Measurements from ENCODE around the gene LRAT. TPM values are rescaled to one million over a fixed set of nuclear protein-coding genes. Genes with fewer than 3 reads are reported as not detected.

LRAT gene
- total RNA-seq, 1 donor from 2014 or later, result 0.20 TPM

DNA sequence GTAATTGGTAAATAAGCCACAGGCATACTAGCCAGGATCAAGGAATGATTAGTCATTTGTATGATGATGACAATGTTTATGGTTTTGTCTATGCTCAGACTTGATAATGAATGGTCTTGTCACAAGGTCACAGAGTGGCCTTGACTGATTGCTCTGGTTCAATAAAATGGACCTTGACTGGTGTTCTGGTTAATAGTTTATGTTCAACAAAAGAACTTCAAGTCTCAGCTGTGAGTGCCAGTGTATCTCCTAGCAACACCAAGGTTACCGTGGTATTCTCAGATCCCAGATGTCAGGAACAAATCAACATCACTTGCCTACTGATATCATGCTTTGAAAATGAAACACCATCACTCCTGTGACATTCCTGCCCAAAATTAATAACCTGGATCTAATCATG is 16.3 kb upstream of the LRAT start:
- no peak for DNase-seq
- TF ChIP-seq, protein P1, sequence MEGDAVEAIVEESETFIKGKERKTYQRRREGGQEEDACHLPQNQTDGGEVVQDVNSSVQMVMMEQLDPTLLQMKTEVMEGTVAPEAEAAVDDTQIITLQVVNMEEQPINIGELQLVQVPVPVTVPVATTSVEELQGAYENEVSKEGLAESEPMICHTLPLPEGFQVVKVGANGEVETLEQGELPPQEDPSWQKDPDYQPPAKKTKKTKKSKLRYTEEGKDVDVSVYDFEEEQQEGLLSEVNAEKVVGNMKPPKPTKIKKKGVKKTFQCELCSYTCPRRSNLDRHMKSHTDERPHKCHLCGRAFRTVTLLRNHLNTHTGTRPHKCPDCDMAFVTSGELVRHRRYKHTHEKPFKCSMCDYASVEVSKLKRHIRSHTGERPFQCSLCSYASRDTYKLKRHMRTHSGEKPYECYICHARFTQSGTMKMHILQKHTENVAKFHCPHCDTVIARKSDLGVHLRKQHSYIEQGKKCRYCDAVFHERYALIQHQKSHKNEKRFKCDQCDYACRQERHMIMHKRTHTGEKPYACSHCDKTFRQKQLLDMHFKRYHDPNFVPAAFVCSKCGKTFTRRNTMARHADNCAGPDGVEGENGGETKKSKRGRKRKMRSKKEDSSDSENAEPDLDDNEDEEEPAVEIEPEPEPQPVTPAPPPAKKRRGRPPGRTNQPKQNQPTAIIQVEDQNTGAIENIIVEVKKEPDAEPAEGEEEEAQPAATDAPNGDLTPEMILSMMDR (IDR thresholded peaks at IDR 0.05; ENCODE audit: partially characterized antibody, unreplicated experiment), result no peak
- Mint-ChIP-seq H3K27me3 (ENCODE audit: unreplicated experiment) (peaks cover 2% of the 10 kb centered on the region), H3K27ac (ENCODE audit: unreplicated experiment) (no peak overlapping the region), H3K36me3 (ENCODE audit: unreplicated experiment) (no peaks in the 10 kb centered on the region), H3K9me3 (ENCODE audit: unreplicated experiment) (no peaks in the 10 kb centered on the region), H3K4me3 (ENCODE audit: unreplicated experiment) (no peak overlapping the region), H3K4me1 (ENCODE audit: low read depth, unreplicated experiment) (no peaks in the 10 kb centered on the region)

DNA sequence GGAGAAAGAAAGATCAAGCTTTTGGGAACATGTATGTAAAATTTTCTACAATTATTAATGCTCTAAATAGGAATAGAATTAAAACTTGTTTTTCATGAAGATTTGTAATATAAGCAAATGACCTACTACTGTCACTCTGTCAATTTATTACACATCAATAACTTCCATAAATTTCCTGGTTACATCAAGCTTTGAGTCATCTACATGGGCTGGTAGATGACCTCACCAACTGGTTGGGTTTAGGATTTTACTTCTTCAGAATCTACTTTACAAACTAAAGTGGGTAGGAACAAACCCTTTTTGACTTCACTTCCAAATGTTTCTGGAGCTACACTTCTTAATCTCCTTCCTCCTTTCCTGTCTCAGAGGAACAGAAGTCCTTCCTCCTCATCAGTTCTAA is 12.0 kb upstream of the LRAT start:
- DNase-seq, result no peak
- no peaks in the 10 kb centered on the region for H3K36me3 Mint-ChIP-seq (ENCODE audit: unreplicated experiment)
- no peaks in the 10 kb centered on the region for H3K27me3 Mint-ChIP-seq (ENCODE audit: unreplicated experiment)
- H3K9me3 Mint-ChIP-seq (ENCODE audit: unreplicated experiment), result no peaks in the 10 kb centered on the region
- no peak overlapping the region for H3K27ac Mint-ChIP-seq (ENCODE audit: unreplicated experiment)
- TF ChIP-seq, protein P1 (IDR thresholded peaks at IDR 0.05; ENCODE audit: partially characterized antibody, unreplicated experiment), result no peak
- H3K4me3 Mint-ChIP-seq (ENCODE audit: unreplicated experiment), result no peak overlapping the region
- no peaks in the 10 kb centered on the region for H3K4me1 Mint-ChIP-seq (ENCODE audit: low read depth, unreplicated experiment)

DNA sequence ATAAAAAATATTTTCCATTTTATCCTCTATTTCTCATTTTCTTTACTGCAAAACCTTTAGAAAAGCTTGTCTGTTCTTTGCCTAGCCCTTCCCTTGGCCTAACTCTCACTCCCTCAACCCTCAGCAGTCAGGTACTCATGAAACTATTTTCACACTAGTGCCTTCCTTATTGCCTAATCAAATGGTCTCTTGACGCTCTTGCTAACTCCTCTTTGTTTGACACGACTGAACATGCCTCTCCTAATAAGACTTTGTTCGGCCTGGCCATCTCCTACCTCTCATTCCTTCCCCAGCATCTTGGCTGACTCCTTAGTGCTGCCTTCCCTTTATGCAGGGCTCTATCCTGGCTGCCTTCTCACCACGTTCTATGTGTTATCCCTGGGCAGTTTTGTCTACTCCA is 11.1 kb upstream of the LRAT start:
- Mint-ChIP-seq H3K27ac (ENCODE audit: unreplicated experiment) (no peak overlapping the region), H3K36me3 (ENCODE audit: unreplicated experiment) (no peaks in the 10 kb centered on the region), H3K4me1 (ENCODE audit: low read depth, unreplicated experiment) (no peaks in the 10 kb centered on the region), H3K27me3 (ENCODE audit: unreplicated experiment) (no peaks in the 10 kb centered on the region), H3K4me3 (ENCODE audit: unreplicated experiment) (no peak overlapping the region), H3K9me3 (ENCODE audit: unreplicated experiment) (no peaks in the 10 kb centered on the region)
- TF ChIP-seq, protein P1 (IDR thresholded peaks at IDR 0.05; ENCODE audit: partially characterized antibody, unreplicated experiment), result no peak
- no peak for DNase-seq

DNA sequence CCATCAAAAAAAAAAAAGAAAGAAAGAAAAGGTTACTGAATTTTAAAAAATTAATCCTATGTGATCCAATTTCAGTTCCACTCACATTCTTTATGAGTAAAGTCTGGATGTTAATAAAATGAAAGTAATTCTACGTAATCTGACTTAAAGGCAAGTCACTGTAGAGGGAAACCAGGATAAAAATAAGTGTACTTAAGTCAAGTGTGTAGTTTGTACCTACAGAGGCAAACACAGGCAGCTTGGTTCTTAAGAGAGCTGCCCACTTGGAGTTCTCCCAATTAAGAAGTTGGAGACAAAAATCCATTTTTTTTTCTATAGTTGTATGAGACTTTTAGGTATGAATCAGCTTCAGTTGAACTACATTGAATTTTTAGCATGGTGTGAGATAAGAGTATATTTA is 7.0 kb upstream of the LRAT start:
- Mint-ChIP-seq H3K9me3 (ENCODE audit: unreplicated experiment) (no peaks in the 10 kb centered on the region), H3K4me3 (ENCODE audit: unreplicated experiment) (no peak overlapping the region), H3K27me3 (ENCODE audit: unreplicated experiment) (peaks cover 4% of the 10 kb centered on the region), H3K36me3 (ENCODE audit: unreplicated experiment) (no peaks in the 10 kb centered on the region), H3K27ac (ENCODE audit: unreplicated experiment) (no peak overlapping the region), H3K4me1 (ENCODE audit: low read depth, unreplicated experiment) (no peaks in the 10 kb centered on the region)
- TF ChIP-seq, protein P1 (IDR thresholded peaks at IDR 0.05; ENCODE audit: partially characterized antibody, unreplicated experiment), result no peak
- no peak for DNase-seq

DNA sequence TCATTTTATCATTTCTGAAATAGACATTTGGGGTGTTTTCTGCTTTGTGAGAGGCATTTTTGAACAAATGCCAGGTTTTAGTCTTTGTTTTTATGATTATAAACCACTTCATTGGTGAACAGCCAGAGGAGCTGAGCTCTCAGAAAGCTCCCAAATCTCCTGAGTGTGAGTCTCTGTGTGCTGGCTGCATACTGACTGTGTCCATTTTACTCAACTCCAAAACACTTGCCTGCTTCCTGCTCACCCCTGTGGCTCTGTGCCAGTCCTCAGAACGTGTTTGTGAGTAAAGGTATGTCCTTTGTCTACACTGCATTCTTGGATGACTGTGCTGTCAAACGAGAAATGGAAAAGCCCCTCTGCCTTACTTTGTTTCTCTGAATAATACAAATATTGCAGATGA is 5.4 kb upstream of the LRAT start:
- H3K9me3 Mint-ChIP-seq (ENCODE audit: unreplicated experiment), result no peaks in the 10 kb centered on the region
- no peak overlapping the region for H3K4me3 Mint-ChIP-seq (ENCODE audit: unreplicated experiment)
- TF ChIP-seq, protein P1 (IDR thresholded peaks at IDR 0.05; ENCODE audit: partially characterized antibody, unreplicated experiment), result no peak
- DNase-seq, result no peak
- H3K4me1 Mint-ChIP-seq (ENCODE audit: low read depth, unreplicated experiment), result peaks cover 1% of the 10 kb centered on the region
- peaks cover 9% of the 10 kb centered on the region for H3K27me3 Mint-ChIP-seq (ENCODE audit: unreplicated experiment)
- H3K27ac Mint-ChIP-seq (ENCODE audit: unreplicated experiment), result no peak overlapping the region
- H3K36me3 Mint-ChIP-seq (ENCODE audit: unreplicated experiment), result no peaks in the 10 kb centered on the region

Data from glutamatergic neuron (in vitro differentiated cells).